ENCODE results near the gene AUH. TPM values are rescaled to one million over a fixed set of nuclear protein-coding genes. Genes with fewer than 3 reads are reported as not detected.
"Not testable (repeated sequence)": the region's sequence is repeated elsewhere in the genome, so short reads cannot be mapped to it uniquely, and the experiment has no call there.

Gene AUH
- total RNA-seq, 4 donors from 2014 or later, result 37.1 to 59.9 (median 49.7) TPM

DNA sequence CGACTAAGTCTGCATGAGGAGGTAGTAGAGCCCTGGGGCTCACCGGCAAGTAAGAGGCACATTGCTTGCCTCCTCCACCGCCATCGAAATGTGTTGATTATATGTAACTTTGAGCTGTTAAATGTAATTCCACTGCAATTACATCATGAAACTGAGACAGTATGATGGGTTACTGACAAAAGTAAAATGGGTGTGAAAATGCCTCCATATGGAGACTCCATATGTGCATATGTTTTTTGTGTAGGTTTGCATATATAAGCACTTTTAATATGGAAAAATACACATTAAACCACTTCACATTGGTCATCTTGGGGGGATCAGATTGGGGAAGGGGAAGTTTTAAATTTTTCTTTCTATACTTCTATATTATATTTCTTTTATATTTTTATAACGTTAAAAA, 32.1 kb upstream of the AUH start:
- Histone ChIP-seq H3K4me3 (no peak overlapping the region), H3K9me3 (no peaks in the 10 kb centered on the region), H3K27ac (no peak overlapping the region), H3K4me1 (no peaks in the 10 kb centered on the region), H3K27me3 (no peaks in the 10 kb centered on the region), H3K36me3 (no peaks in the 10 kb centered on the region)
- TF ChIP-seq, protein P1, sequence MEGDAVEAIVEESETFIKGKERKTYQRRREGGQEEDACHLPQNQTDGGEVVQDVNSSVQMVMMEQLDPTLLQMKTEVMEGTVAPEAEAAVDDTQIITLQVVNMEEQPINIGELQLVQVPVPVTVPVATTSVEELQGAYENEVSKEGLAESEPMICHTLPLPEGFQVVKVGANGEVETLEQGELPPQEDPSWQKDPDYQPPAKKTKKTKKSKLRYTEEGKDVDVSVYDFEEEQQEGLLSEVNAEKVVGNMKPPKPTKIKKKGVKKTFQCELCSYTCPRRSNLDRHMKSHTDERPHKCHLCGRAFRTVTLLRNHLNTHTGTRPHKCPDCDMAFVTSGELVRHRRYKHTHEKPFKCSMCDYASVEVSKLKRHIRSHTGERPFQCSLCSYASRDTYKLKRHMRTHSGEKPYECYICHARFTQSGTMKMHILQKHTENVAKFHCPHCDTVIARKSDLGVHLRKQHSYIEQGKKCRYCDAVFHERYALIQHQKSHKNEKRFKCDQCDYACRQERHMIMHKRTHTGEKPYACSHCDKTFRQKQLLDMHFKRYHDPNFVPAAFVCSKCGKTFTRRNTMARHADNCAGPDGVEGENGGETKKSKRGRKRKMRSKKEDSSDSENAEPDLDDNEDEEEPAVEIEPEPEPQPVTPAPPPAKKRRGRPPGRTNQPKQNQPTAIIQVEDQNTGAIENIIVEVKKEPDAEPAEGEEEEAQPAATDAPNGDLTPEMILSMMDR (IDR thresholded peaks at IDR 0.05), result no peak
- no peak for TF ChIP-seq POLR2A (IDR thresholded peaks at IDR 0.05)
- no peak for DNase-seq

DNA sequence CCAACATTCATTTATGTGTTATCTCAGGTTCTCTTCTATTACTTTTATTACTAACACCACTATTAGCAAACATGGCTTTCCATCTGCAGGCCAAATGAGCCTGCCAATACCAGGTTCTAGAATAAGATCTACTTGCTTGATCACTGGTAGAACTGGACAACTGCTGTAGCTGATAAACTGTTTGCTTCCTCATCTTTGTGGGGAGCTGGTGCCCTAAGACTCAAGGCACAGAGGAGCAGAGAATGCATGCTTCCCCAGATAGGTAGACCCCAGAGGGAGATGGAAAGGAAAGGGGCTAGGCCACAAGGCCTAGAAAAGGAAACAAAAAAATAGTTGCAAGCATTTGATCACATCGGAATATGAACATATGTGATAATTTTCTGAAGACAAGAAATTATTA, 30.7 kb upstream of the AUH start:
- Histone ChIP-seq H3K9me3 (no peaks in the 10 kb centered on the region), H3K4me3 (no peak overlapping the region), H3K27me3 (no peaks in the 10 kb centered on the region), H3K36me3 (no peaks in the 10 kb centered on the region), H3K4me1 (no peaks in the 10 kb centered on the region), H3K27ac (no peak overlapping the region)
- DNase-seq, result no peak
- no peak for TF ChIP-seq POLR2A (IDR thresholded peaks at IDR 0.05)

DNA sequence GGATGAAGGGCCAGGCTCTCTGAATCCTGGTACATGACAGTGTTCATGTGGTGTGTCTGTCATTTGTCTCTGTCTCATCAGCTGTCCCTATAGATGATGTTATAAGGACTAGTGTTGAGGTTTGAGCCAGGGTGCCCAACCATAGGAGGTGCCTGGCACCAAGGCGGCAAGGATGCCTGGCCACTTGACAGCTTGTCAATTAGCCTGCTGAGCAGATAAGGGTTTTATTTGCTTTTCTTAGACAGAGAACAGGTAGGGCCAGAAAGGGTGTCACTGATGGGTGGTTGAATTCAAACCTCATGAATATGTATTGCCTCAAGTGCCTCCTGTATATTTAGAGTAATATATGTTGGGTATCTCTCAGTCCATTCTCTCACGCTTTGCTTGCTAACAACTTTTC, 30.1 kb upstream of the AUH start:
- no peak overlapping the region for H3K27ac ChIP-seq
- H3K4me1 ChIP-seq, result no peaks in the 10 kb centered on the region
- H3K4me3 ChIP-seq, result no peak overlapping the region
- H3K27me3 ChIP-seq, result no peaks in the 10 kb centered on the region
- TF ChIP-seq, protein P1 (IDR thresholded peaks at IDR 0.05), result no peak
- no peak for TF ChIP-seq POLR2A (IDR thresholded peaks at IDR 0.05)
- H3K36me3 ChIP-seq, result no peaks in the 10 kb centered on the region
- no peak for DNase-seq
- no peaks in the 10 kb centered on the region for H3K9me3 ChIP-seq

DNA sequence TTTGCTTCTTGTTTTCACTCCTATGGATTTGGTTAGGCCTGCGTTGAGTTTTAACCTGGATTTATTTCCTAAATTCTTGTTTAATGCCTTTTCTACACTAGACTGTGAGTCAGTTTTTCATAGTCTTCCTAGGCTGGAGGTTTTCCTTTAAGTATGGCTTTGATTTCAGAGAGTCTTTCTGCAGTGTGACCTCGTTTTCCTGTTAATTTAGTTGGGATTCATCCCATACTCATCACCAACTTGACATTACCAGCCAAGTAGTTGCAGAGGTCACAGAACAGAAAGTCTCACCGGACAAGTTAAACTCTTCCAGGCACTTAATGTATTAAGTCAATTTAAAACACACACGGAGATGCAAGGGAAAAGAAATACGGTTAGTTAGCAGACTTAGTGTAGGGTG, 29.7 kb upstream of the AUH start:
- Histone ChIP-seq H3K27ac (no peak overlapping the region), H3K36me3 (no peaks in the 10 kb centered on the region), H3K9me3 (no peaks in the 10 kb centered on the region), H3K4me3 (no peak overlapping the region), H3K27me3 (no peaks in the 10 kb centered on the region), H3K4me1 (no peaks in the 10 kb centered on the region)
- DNase-seq, result no peak
- TF ChIP-seq POLR2A (IDR thresholded peaks at IDR 0.05), result no peak
- TF ChIP-seq, protein P1 (IDR thresholded peaks at IDR 0.05), result no peak

DNA sequence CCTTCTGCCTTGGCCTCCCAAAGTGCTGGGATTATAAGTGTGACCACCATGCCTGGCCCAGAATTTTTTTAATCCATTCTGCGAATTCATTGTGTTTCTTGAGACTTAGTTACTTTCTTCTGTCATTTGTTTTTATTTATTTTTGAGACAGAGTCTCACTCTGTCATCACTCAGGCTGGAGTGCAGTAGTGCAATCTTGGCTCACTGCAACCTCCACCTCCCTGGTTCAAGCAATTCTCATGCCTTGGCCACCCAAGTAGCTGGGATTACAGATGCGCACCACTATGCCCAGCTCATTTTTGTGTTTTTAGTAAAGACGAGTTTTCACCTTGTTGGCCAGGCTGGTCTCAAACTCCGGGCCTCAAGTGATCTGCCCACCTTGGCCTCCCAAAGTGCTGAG, 28.0 kb upstream of the AUH start:
- not testable (repeated sequence) for H3K9me3 ChIP-seq, DNase-seq, H3K4me3 ChIP-seq, H3K27me3 ChIP-seq, H3K36me3 ChIP-seq, H3K4me1 ChIP-seq, H3K27ac ChIP-seq

DNA sequence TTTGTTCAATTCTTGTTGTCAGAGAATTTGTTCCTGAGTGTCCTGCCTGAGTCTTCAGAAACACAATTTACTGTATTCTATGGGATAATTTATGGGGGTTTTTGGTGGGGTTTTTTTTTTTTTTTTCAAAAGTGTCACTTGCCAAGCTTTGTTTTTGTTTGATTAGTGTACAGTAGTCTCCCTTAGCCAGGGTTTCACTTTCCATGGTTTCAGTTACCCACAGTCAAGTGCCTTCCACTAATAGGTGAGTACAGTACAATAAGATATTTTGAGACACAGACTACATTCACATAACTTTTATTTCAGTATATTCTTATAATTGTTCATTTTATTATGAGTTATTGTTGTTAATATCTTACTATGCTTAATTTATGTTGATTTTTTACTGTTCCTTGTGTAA, 25.0 kb upstream of the AUH start:
- Histone ChIP-seq H3K36me3 (no peaks in the 10 kb centered on the region), H3K4me3 (no peak overlapping the region), H3K27me3 (no peaks in the 10 kb centered on the region), H3K9me3 (no peaks in the 10 kb centered on the region), H3K4me1 (no peaks in the 10 kb centered on the region), H3K27ac (no peak overlapping the region)
- no peak for TF ChIP-seq POLR2A (IDR thresholded peaks at IDR 0.05)
- TF ChIP-seq, protein P1 (IDR thresholded peaks at IDR 0.05), result no peak
- DNase-seq, result no peak

DNA sequence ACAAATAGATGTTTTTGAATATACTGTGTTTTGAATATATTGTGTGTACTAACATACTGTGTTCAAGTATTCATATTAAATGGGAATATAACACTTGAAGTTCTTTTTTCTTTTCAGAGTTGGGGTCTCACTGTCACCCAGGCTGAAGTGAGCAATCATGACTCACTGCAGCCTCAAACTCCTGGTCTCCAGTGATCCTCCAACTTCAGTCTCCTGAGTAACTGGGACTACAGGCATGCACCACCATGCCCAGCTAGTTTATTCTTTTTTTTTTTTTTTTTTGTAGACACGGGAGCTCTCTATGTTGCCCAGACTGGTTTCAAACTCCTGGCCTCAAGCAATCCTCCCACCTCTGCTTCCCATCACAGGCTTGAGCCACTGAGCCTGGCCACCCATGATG, 23.2 kb upstream of the AUH start:
- no peaks in the 10 kb centered on the region for H3K4me1 ChIP-seq
- H3K4me3 ChIP-seq, result no peak overlapping the region
- TF ChIP-seq, protein P1 (IDR thresholded peaks at IDR 0.05), result no peak
- TF ChIP-seq POLR2A (IDR thresholded peaks at IDR 0.05), result no peak
- H3K27ac ChIP-seq, result no peak overlapping the region
- no peaks in the 10 kb centered on the region for H3K36me3 ChIP-seq
- DNase-seq, result no peak
- no peaks in the 10 kb centered on the region for H3K27me3 ChIP-seq
- no peaks in the 10 kb centered on the region for H3K9me3 ChIP-seq

Measured in Peyer's patch (tissue), 4 donors.